ENCODE data around the gene PIK3R2. TPM values are rescaled to one million over a fixed set of nuclear protein-coding genes. Genes with fewer than 3 reads are reported as not detected.

The PIK3R2 gene
- total and polyA plus RNA-seq, 2 of the 13 experiments (the other 11 are each of a cell fraction or from before 2014, with no cell fraction given): 18.6 to 25.3 TPM

DNA sequence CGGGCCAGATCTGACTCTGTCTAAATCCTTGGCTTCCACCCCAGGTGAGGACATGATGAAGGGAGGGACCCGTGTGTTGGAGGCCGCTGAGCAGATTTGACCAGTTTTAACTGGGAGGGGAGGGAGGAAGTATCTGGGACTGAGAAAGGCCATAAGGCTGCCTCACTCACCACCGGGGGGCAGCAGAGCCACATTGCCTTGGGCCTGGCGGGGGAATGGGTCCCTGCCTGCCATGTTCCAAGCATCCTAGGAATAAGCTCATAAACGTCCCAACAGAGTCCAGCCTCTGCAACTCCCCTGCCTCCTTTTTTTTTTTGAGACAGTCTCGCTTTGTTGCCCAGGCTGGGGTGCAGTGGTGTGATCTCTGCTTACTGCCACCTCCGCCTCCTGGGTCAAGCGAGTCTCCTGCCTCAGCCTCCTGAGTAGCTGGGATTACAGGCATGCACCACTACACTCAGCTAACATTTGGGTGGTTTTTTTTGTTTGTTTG is 39.9 kb upstream of the PIK3R2 start:
- Histone ChIP-seq H3K79me2 (ENCODE audit: insufficient read depth, low read length) (peaks cover under 1% of the 10 kb centered on the region), H4K20me1 (ENCODE audit: insufficient read depth, low read length) (no peaks in the 10 kb centered on the region), H3K27me3 (ENCODE audit: control insufficient read depth in 1 of 2, insufficient read depth in 2 of 2, low read length in 2 of 2) (no peaks in the 10 kb centered on the region), H2AFZ (ENCODE audit: low read length) (no peak overlapping the region), H3K36me3 (replicated peaks in 1 of 2; ENCODE audit: control insufficient read depth in 1 of 2, insufficient read depth in 2 of 2, low read length in 2 of 2) (0 out of 5 replicates have a peak, but pooled peaks cover 0 to 11% of the 10 kb centered on the region in 2 experiments), H3K4me3 (replicated peaks in 1 of 3; ENCODE audit: insufficient read depth in 1 of 3, low read depth in 2 of 3, low read length in 3 of 3) (no peak overlapping the region), H3K4me2 (ENCODE audit: low read depth, low read length) (no peak overlapping the region), H3K9ac (ENCODE audit: insufficient read depth, low read depth, low read length) (no peak overlapping the region), H3K9me3 (ENCODE audit: low read length) (no peaks in the 10 kb centered on the region), H3K27ac (ENCODE audit: extremely low read length, insufficient read depth, low read length) (no peak overlapping the region), H3K4me1 (ENCODE audit: insufficient read depth, low read length) (peaks cover 31% of the 10 kb centered on the region)
- 37% methylated on average over 9 of the region's 9 CpGs for WGBS (ENCODE audit: low lambda C conversion rate)
- DNase-seq (ENCODE audit: low spot score) (peak; percentile 71), ATAC-seq (peak; percentile 60), FAIRE-seq (peak; percentile 91)
- no TSS peak for BruUV-seq (replicated peaks)
- in situ Hi-C loops (cut with HindIII; ENCODE audit: extremely low pct_ligation_motif_present, low pct_unique_long_range_greater_than_20kb) (loop anchor here (5.0 kb wide), 1 partner anchor 39 kb away; the partner anchor contains the start of gene PIK3R2), intact Hi-C loops (cut with micrococcal nuclease; ENCODE audit: unreplicated experiment) (loop anchor here (1.0 kb wide), 3 partner anchors 41 to 138 kb away; no protein-coding TSS in a partner anchor)
- ChIA-PET CTCF (ENCODE audit: low intra/inter-chr PET ratio, low total read pairs) (interaction anchor here (1.0 to 2.3 kb wide), 6 partner anchors 40 to 139 kb away, joined by 3 to 25 read pairs (median 4); partner anchors contain the start of gene PIK3R2), POLR2A (interaction anchor here (0.6 to 1.9 kb wide), 7 partner anchors 9 to 80 kb away, joined by 3 to 8 read pairs (median 4); partner anchors contain the start of gene MPV17L2)
- TF ChIP-seq, protein P1, sequence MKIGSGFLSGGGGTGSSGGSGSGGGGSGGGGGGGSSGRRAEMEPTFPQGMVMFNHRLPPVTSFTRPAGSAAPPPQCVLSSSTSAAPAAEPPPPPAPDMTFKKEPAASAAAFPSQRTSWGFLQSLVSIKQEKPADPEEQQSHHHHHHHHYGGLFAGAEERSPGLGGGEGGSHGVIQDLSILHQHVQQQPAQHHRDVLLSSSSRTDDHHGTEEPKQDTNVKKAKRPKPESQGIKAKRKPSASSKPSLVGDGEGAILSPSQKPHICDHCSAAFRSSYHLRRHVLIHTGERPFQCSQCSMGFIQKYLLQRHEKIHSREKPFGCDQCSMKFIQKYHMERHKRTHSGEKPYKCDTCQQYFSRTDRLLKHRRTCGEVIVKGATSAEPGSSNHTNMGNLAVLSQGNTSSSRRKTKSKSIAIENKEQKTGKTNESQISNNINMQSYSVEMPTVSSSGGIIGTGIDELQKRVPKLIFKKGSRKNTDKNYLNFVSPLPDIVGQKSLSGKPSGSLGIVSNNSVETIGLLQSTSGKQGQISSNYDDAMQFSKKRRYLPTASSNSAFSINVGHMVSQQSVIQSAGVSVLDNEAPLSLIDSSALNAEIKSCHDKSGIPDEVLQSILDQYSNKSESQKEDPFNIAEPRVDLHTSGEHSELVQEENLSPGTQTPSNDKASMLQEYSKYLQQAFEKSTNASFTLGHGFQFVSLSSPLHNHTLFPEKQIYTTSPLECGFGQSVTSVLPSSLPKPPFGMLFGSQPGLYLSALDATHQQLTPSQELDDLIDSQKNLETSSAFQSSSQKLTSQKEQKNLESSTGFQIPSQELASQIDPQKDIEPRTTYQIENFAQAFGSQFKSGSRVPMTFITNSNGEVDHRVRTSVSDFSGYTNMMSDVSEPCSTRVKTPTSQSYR (CRISPR knock-in tag; IDR thresholded peaks at IDR 0.05; ENCODE audit: borderline replicate concordance): no peak
- TF ChIP-seq PCBP2 (optimal IDR thresholded peaks at IDR 0.05; ENCODE audit: low read depth, low read length, poor library complexity, severe bottlenecking) (no peak), KLF15 (CRISPR knock-in tag; IDR thresholded peaks at IDR 0.05; ENCODE audit: borderline replicate concordance) (no peak), SOX5 (CRISPR knock-in tag; IDR thresholded peaks at IDR 0.05; ENCODE audit: borderline replicate concordance) (peak; percentile 27; the same call in 1 of the 2 replicates), SP5 (CRISPR knock-in tag; IDR thresholded peaks at IDR 0.05; ENCODE audit: borderline replicate concordance, low read depth) (0 out of 2 replicates have a peak, but pooled peaks have one; percentile 23), YEATS2 (CRISPR knock-in tag; IDR thresholded peaks at IDR 0.05; ENCODE audit: borderline replicate concordance) (no peak), ZNF713 (CRISPR knock-in tag; IDR thresholded peaks at IDR 0.05) (no peak), ZNF550 (CRISPR knock-in tag; IDR thresholded peaks at IDR 0.05; ENCODE audit: borderline replicate concordance) (0 out of 2 replicates have a peak, but pooled peaks have one; percentile 51), MYNN (CRISPR knock-in tag; IDR thresholded peaks at IDR 0.05; ENCODE audit: low read depth) (no peak)
- TF ChIP-seq, protein P2, sequence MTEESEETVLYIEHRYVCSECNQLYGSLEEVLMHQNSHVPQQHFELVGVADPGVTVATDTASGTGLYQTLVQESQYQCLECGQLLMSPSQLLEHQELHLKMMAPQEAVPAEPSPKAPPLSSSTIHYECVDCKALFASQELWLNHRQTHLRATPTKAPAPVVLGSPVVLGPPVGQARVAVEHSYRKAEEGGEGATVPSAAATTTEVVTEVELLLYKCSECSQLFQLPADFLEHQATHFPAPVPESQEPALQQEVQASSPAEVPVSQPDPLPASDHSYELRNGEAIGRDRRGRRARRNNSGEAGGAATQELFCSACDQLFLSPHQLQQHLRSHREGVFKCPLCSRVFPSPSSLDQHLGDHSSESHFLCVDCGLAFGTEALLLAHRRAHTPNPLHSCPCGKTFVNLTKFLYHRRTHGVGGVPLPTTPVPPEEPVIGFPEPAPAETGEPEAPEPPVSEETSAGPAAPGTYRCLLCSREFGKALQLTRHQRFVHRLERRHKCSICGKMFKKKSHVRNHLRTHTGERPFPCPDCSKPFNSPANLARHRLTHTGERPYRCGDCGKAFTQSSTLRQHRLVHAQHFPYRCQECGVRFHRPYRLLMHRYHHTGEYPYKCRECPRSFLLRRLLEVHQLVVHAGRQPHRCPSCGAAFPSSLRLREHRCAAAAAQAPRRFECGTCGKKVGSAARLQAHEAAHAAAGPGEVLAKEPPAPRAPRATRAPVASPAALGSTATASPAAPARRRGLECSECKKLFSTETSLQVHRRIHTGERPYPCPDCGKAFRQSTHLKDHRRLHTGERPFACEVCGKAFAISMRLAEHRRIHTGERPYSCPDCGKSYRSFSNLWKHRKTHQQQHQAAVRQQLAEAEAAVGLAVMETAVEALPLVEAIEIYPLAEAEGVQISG (CRISPR knock-in tag; IDR thresholded peaks at IDR 0.05): 0 out of 2 replicates have a peak, but pooled peaks have one; percentile 22
- TF ChIP-seq, protein P3, sequence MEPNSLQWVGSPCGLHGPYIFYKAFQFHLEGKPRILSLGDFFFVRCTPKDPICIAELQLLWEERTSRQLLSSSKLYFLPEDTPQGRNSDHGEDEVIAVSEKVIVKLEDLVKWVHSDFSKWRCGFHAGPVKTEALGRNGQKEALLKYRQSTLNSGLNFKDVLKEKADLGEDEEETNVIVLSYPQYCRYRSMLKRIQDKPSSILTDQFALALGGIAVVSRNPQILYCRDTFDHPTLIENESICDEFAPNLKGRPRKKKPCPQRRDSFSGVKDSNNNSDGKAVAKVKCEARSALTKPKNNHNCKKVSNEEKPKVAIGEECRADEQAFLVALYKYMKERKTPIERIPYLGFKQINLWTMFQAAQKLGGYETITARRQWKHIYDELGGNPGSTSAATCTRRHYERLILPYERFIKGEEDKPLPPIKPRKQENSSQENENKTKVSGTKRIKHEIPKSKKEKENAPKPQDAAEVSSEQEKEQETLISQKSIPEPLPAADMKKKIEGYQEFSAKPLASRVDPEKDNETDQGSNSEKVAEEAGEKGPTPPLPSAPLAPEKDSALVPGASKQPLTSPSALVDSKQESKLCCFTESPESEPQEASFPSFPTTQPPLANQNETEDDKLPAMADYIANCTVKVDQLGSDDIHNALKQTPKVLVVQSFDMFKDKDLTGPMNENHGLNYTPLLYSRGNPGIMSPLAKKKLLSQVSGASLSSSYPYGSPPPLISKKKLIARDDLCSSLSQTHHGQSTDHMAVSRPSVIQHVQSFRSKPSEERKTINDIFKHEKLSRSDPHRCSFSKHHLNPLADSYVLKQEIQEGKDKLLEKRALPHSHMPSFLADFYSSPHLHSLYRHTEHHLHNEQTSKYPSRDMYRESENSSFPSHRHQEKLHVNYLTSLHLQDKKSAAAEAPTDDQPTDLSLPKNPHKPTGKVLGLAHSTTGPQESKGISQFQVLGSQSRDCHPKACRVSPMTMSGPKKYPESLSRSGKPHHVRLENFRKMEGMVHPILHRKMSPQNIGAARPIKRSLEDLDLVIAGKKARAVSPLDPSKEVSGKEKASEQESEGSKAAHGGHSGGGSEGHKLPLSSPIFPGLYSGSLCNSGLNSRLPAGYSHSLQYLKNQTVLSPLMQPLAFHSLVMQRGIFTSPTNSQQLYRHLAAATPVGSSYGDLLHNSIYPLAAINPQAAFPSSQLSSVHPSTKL (CRISPR knock-in tag; IDR thresholded peaks at IDR 0.05): no peak
- TF ChIP-seq, protein P4, sequence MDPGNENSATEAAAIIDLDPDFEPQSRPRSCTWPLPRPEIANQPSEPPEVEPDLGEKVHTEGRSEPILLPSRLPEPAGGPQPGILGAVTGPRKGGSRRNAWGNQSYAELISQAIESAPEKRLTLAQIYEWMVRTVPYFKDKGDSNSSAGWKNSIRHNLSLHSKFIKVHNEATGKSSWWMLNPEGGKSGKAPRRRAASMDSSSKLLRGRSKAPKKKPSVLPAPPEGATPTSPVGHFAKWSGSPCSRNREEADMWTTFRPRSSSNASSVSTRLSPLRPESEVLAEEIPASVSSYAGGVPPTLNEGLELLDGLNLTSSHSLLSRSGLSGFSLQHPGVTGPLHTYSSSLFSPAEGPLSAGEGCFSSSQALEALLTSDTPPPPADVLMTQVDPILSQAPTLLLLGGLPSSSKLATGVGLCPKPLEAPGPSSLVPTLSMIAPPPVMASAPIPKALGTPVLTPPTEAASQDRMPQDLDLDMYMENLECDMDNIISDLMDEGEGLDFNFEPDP (CRISPR knock-in tag; conservative IDR thresholded peaks at IDR 0.05): no peak
